DND-41 (cell line): ENCODE measurements around the gene HMGCL.

ENCODE experiments used
- ATAC-seq: fragments of 200-7000 bp; cut with Tn5 transposase; 3 replicates; pipeline ENCODE4 v1.9.1; 2021; ENCODE audit warnings: low read depth; ENCODE audit not compliant: insufficient read depth
- DNase-seq: peaks from one replicate; pipeline ENCODE4 v3.0.0-alpha.2; 2020
- H2AFZ ChIP-seq: 2 replicates; pipeline ENCODE4 v1.6.0; 2012; ENCODE audit warnings: low read depth, low read length
- H3K27ac ChIP-seq: 2 replicates; pipeline ENCODE4 v1.5.1; 2012; ENCODE audit warnings: low read length, inconsistent platforms
- H3K27me3 ChIP-seq: fragments of 200-600 bp; sonication (generic); 2 replicates; pipeline ENCODE4 v1.6.0; 2012; ENCODE audit warnings: low read length, mild to moderate bottlenecking, inconsistent platforms; ENCODE audit not compliant: insufficient read depth, poor library complexity
- H3K36me3 ChIP-seq: 2 replicates; pipeline ENCODE4 v1.5.1; 2012; ENCODE audit warnings: low read length, inconsistent platforms; ENCODE audit not compliant: insufficient read depth
- H3K4me1 ChIP-seq: 2 replicates; pipeline ENCODE4 v1.5.1; 2012; ENCODE audit warnings: mild to moderate bottlenecking, low read length; ENCODE audit not compliant: insufficient read depth
- H3K4me2 ChIP-seq: 2 replicates; pipeline ENCODE4 v1.6.0; 2012; ENCODE audit warnings: mild to moderate bottlenecking, moderate library complexity, low read length, inconsistent platforms; ENCODE audit not compliant: insufficient read depth
- H3K4me3 ChIP-seq, 2 experiments: fragments of 200-600 bp in 1 of 2; shearing (Covaris generic) in 1 of 2; 2 replicates each; pipeline ENCODE4 v1.5.1; 2012 to 2016; ENCODE audit warnings: inconsistent platforms in 2 of 2, low read length in 2 of 2, mild to moderate bottlenecking in 2 of 2, low read depth in 1 of 2, moderate library complexity in 1 of 2
- H3K79me2 ChIP-seq: 2 replicates; pipeline ENCODE4 v1.6.0; 2012; ENCODE audit warnings: low read length, inconsistent platforms; ENCODE audit not compliant: insufficient read depth
- H3K9ac ChIP-seq: 2 replicates; pipeline ENCODE4 v1.6.0; 2012; ENCODE audit warnings: low read depth, mild to moderate bottlenecking, inconsistent platforms, low read length, moderate library complexity
- H3K9me3 ChIP-seq: 2 replicates; pipeline ENCODE4 v1.5.1; 2012; ENCODE audit warnings: low read length, moderate library complexity, mild to moderate bottlenecking, inconsistent platforms; ENCODE audit not compliant: insufficient read depth, severe bottlenecking
- H4K20me1 ChIP-seq: 2 replicates; pipeline ENCODE4 v1.6.0; 2012; ENCODE audit warnings: low read length; ENCODE audit not compliant: insufficient read depth
- CTCF ChIP-seq: IDR thresholded peaks from 2 replicates; pipeline ENCODE4 v1.5.1; 2012; ENCODE audit warnings: borderline replicate concordance, low read length, moderate library complexity, mild to moderate bottlenecking; ENCODE audit not compliant: poor library complexity, severe bottlenecking; ENCODE audit errors: extremely low read depth
- EZH2 ChIP-seq: IDR thresholded peaks from 3 replicates; pipeline ENCODE4 v1.6.1; 2012; ENCODE audit warnings: borderline replicate concordance, low read depth, mild to moderate bottlenecking, moderate library complexity, low read length, inconsistent platforms; ENCODE audit not compliant: severe bottlenecking

HMGCL gene

GRCh38 chr1:23752909-23753308 is 72.3 kb downstream of the HMGCL start:
- H3K9ac ChIP-seq = no peak overlapping the region
- H3K27me3 ChIP-seq = no peaks in the 10 kb centered on the region
- peaks cover 32% of the 10 kb centered on the region for H3K79me2 ChIP-seq
- H2AFZ ChIP-seq = no peak overlapping the region
- DNase-seq (no peak), ATAC-seq (no peak)
- TF ChIP-seq CTCF = no peak
- TF ChIP-seq EZH2 = no peak
- no peaks in the 10 kb centered on the region for H3K9me3 ChIP-seq
- no peak overlapping the region for H3K4me3 ChIP-seq
- H3K27ac ChIP-seq = no peak overlapping the region
- H3K36me3 ChIP-seq = peaks cover 86% of the 10 kb centered on the region
- no peaks in the 10 kb centered on the region for H3K4me1 ChIP-seq
- H3K4me2 ChIP-seq = no peak overlapping the region
- H4K20me1 ChIP-seq = peaks cover 21% of the 10 kb centered on the region
